Posterior cingulate gyrus (tissue), 11 donors: Measurements from ENCODE around the gene CDK13.
"Not testable (repeated sequence)": the region's sequence is repeated elsewhere in the genome, so short reads cannot be mapped to it uniquely, and the experiment has no call there.

Source experiments
- DNase-seq, 10 donors: peaks; one replicate each; pipeline versions ENCODE4 v3.0.0 to v3.0.0-alpha.2; 2020 to 2021; ENCODE audit warnings: mixed read lengths in 3 of 10
- intact Hi-C: fragments of 100-400 bp; cut with DNase I; formaldehyde crosslinking; loops from one replicate; pipeline ENCODE4 v1.15.1; 2023

Gene CDK13

DNA sequence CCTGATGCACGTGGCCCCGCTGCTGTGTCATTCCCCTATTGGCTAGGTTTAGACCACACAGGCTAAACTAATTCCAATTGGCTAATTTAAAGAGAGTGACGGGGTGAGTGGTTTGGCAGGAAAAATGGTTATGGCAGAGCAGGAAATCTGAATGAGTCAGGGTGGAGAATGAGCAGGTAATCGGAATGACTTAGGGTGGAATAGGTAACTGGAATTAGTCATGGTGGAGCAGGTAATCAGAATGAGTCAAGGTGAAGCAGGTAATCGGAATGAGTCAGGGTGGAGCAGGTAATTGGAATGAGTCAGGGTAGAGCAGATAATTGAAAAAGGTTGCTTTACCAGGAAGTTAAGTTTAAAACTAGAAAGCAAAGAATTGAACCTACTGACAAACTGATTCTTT is 191.9 kb downstream of the CDK13 start:
- intact Hi-C loops, DNase-seq: not testable (repeated sequence)

DNA sequence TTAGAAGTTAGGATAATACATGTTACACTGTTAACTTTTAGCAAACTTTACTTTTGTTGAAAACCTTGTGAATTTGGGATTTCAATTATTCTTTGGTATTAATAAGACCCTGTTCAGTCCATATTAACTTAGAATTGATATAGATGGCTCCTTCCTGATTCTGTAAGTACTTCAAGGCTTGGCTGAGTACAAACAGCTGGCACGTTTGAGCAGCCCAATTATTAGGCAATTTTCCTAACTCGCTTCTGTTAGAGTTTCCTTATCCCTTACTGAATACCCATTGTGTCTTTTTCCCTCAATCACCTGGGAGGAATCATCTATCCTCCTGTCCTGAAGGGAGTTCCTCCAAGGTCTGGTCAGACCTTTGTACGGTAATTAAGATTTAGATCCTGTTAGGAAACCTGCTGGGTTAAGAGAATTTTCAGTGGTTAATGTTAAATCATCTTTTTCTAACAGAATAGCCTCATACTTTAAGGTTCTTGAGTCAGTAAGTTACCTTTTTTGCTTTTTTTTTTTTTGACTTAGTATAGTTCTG is 195.6 kb downstream of the CDK13 start:
- intact Hi-C loops, DNase-seq: not testable (repeated sequence)

DNA sequence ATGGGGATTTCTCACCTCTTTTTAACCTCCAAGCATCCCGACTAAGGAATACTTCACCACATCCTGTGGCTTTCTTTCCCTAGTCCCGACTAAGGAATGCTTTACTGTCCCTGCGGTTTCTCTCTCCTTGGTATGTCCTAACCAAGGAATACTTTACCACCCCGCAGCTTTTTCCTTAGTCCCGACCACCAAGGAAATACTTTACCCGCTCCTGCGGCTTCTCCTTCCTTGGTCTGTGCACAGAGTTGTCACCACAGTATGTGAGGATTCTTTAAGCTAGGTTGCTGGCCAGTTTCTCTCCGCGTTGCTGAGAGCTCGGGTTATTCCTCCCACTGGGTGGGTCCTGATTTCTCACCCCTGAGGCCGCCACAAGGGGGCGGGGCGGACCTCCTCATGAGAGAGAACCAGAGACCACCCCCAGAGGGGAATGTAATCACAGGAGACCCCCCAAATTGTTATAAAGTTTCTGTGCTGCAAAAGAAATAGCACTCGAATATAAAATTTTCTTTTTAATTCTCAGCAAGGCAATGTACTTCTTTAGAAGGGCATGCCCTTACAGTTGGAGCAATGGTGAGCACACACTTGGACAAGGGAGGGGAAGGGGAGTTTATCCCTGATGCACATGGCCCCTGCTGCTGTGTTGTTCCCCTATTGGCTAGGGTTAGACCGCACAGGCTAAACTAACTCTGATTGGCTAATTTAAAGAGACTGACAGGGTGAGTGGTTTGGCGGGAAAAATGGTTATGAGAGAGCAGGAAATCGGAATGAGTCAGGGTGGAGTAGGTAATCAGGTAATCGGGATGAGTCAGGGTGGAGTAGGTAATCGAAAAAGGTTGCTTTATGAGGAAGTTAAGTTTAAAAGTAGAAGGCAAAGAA is 197.6 kb downstream of the CDK13 start:
- intact Hi-C loops: no loop called here
- DNase-seq: no peak

GRCh38 chr7:40148247-40148580 is 198.2 kb downstream of the CDK13 start:
- intact Hi-C loops: not testable (repeated sequence)

GRCh38 chr7:40148671-40149070 is 198.6 kb downstream of the CDK13 start:
- no peak for DNase-seq
- intact Hi-C loops: no loop called here

More at GRCh38 chr7:40148247-40148580, 198.2 kb downstream of the CDK13 start:
- DNase-seq: not testable (repeated sequence)
